ENCODE measurements around the gene CCDC146. TPM values are rescaled to one million over a fixed set of nuclear protein-coding genes. Genes with fewer than 3 reads are reported as not detected.
A peak's percentile ranks its signal among the peaks of the same experiment; 100 is the strongest.

Gene CCDC146
- total RNA-seq, 2 donors from 2014 or later: 8.5 to 14.7 TPM

DNA sequence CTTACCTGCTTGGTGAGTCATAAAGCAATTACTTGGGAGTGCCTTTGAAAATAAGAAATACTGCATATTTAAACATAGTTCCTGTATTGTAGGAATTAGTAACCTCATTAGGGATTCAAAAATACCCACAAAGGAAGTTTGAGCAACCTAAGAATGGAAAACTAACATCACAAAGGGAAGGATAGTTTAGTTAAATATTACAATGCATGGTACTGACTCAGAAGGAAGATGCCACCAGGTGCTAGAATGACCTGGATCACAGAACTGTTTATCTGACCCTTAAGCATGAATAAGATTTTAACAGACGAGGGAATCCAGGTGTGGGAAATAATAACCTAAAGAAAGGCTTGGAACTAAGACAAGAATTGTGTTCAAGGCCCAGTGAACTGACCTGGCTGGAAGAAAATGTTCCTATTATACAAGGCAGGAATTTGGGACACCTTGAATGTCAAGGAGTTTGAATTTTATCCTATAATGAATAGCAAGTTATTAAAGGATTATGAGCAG is 187.4 kb downstream of the CCDC146 start:
- ATAC-seq (no peak), DNase-seq (no peak)
- Mint-ChIP-seq H3K4me1 (peaks cover 4% of the 10 kb centered on the region), H3K36me3 (ENCODE audit: low read depth) (peaks cover 4% of the 10 kb centered on the region), H3K27ac (no peak overlapping the region), H3K27me3 (no peaks in the 10 kb centered on the region), H3K4me3 (no peak overlapping the region)
- no peaks in the 10 kb centered on the region for H3K9me3 ChIP-seq (ENCODE audit: control insufficient read depth, low read length, poor library complexity, severe bottlenecking)

GRCh38 chr7:77310982-77311381 is 188.6 kb downstream of the CCDC146 start:
- peaks cover 4% of the 10 kb centered on the region for H3K4me1 Mint-ChIP-seq
- peaks cover 6% of the 10 kb centered on the region for H3K36me3 Mint-ChIP-seq (ENCODE audit: low read depth)
- H3K27ac Mint-ChIP-seq: no peak overlapping the region
- no peaks in the 10 kb centered on the region for H3K27me3 Mint-ChIP-seq
- no peak for DNase-seq
- H3K9me3 ChIP-seq (ENCODE audit: control insufficient read depth, low read length, poor library complexity, severe bottlenecking): no peaks in the 10 kb centered on the region
- no peak for ATAC-seq
- no peak overlapping the region for H3K4me3 Mint-ChIP-seq

GRCh38 chr7:77313085-77313484 is 190.7 kb downstream of the CCDC146 start:
- ATAC-seq (no peak), DNase-seq (no peak)
- Mint-ChIP-seq H3K36me3 (ENCODE audit: low read depth) (peaks cover 8% of the 10 kb centered on the region), H3K27me3 (no peaks in the 10 kb centered on the region), H3K4me3 (no peak overlapping the region), H3K4me1 (peaks cover 4% of the 10 kb centered on the region), H3K27ac (no peak overlapping the region)
- no peaks in the 10 kb centered on the region for H3K9me3 ChIP-seq (ENCODE audit: control insufficient read depth, low read length, poor library complexity, severe bottlenecking)

DNA sequence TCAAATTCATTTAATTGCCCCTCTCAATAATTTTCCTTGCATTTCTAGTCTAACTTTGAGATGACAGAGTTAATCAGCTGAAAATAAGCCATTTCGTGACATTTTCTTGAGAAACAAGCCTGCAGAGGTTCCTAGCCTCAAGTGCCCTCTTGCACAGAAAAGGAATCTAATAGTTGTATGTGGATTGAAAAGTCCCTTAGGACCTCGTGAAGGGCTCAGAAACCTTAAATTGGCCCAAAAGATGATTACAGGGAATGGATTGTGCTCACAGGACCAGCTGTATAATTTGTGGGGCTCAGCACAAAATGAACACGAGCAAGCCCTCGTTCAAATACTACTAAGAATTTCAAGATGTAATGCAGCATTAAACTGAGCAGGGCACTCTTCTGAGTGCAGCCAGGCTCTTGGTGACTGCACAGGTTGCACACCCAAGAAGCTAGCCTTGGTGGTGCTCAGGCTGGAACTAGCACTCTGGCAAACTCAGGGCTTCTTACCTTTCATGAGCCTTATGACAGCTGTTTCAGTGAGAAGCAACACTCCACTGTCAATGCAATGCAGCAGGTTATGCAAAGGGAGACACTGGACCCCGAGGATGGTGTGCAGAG is 191.6 kb downstream of the CCDC146 start:
- ATAC-seq (no peak), DNase-seq (no peak)
- peaks cover 4% of the 10 kb centered on the region for H3K4me1 Mint-ChIP-seq
- no peak overlapping the region for H3K4me3 Mint-ChIP-seq
- no peak overlapping the region for H3K27ac Mint-ChIP-seq
- H3K9me3 ChIP-seq (ENCODE audit: control insufficient read depth, low read length, poor library complexity, severe bottlenecking): no peaks in the 10 kb centered on the region
- H3K27me3 Mint-ChIP-seq: no peaks in the 10 kb centered on the region
- peaks cover 8% of the 10 kb centered on the region for H3K36me3 Mint-ChIP-seq (ENCODE audit: low read depth)

DNA sequence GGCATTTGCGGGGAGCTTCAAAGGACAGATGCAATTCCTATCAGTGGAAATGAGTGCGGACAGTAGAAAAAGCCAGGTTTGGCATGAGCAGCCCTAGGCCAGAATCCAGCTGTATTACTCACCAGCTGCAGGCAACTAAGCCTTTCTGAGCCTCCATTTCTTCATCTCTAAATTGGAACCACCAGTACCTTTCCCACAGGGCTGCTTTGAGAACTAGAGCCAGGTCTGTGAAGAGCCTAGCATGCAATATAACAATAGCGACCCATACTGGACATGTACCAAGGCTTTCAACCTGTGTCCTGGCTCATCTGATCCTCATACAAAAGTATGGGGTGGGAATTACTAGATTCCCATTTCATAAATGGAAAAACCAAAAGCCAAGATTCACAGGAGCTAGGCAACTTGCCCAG is 192.8 kb downstream of the CCDC146 start:
- peaks cover 8% of the 10 kb centered on the region for H3K36me3 Mint-ChIP-seq (ENCODE audit: low read depth)
- no peak overlapping the region for H3K27ac Mint-ChIP-seq
- ATAC-seq (no peak), DNase-seq (no peak)
- H3K27me3 Mint-ChIP-seq: no peaks in the 10 kb centered on the region
- H3K4me3 Mint-ChIP-seq: no peak overlapping the region
- no peaks in the 10 kb centered on the region for H3K9me3 ChIP-seq (ENCODE audit: control insufficient read depth, low read length, poor library complexity, severe bottlenecking)
- no peaks in the 10 kb centered on the region for H3K4me1 Mint-ChIP-seq

DNA sequence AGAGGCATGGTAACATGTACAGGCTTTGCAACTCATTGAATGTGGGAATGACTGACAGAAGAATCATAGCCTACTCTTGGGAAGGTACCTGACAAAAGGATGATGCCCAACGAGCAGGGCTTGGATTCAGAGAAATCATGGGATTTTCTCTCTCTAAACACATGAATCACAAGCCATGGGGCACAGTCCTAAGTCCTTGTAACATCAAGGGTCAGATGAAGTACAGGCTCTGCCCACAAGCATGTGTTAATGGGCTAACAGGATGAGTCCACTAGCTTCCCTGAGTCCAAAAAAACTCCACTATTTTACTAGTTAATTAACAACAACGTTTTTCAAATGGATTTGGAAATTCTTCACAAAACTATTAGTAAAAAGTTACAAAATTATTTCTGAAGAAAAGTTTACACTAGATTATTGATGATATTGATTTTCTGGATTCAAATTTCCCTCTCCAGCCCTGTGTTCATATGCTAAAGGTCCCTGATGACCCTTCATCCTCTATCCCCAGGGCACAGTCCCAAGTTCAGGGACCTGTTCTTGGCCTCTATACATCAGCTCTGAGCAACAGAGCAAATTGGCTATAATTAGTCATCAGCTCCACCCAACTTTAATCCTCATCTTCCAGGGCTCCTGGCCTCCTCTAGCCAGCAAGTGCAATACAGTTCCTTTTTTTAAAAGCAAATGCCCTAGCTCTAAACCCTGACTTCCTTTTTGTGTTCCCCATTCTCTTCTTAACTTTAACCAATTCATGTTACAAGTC is 194.0 kb downstream of the CCDC146 start:
- no peaks in the 10 kb centered on the region for H3K9me3 ChIP-seq (ENCODE audit: control insufficient read depth, low read length, poor library complexity, severe bottlenecking)
- H3K36me3 Mint-ChIP-seq (ENCODE audit: low read depth): peaks cover 6% of the 10 kb centered on the region
- DNase-seq: no peak
- H3K27ac Mint-ChIP-seq: no peak overlapping the region
- H3K27me3 Mint-ChIP-seq: no peaks in the 10 kb centered on the region
- no peaks in the 10 kb centered on the region for H3K4me1 Mint-ChIP-seq
- no peak overlapping the region for H3K4me3 Mint-ChIP-seq
- ATAC-seq: no peak

GRCh38 chr7:77318019-77318418 is 195.6 kb downstream of the CCDC146 start:
- Mint-ChIP-seq H3K4me3 (no peak overlapping the region), H3K4me1 (no peaks in the 10 kb centered on the region), H3K27me3 (no peaks in the 10 kb centered on the region), H3K27ac (no peak overlapping the region), H3K36me3 (ENCODE audit: low read depth) (peaks cover 8% of the 10 kb centered on the region)
- no peak for ATAC-seq
- DNase-seq: no peak
- H3K9me3 ChIP-seq (ENCODE audit: control insufficient read depth, low read length, poor library complexity, severe bottlenecking): no peaks in the 10 kb centered on the region

GRCh38 chr7:77320137-77320536 is 197.7 kb downstream of the CCDC146 start:
- peaks cover 7% of the 10 kb centered on the region for H3K36me3 Mint-ChIP-seq (ENCODE audit: low read depth)
- H3K4me1 Mint-ChIP-seq: peaks cover 3% of the 10 kb centered on the region

GRCh38 chr7:77320714-77321113 is 198.3 kb downstream of the CCDC146 start:
- H3K27ac Mint-ChIP-seq: no peak overlapping the region

More at GRCh38 chr7:77320137-77320536, 197.7 kb downstream of the CCDC146 start:
- ATAC-seq (no peak), DNase-seq (no peak)
- Mint-ChIP-seq H3K4me3 (no peak overlapping the region), H3K27ac (no peak overlapping the region), H3K27me3 (no peaks in the 10 kb centered on the region)
- no peaks in the 10 kb centered on the region for H3K9me3 ChIP-seq (ENCODE audit: control insufficient read depth, low read length, poor library complexity, severe bottlenecking)

GRCh38 chr7:77321300-77321699 is 198.9 kb downstream of the CCDC146 start:
- H3K9me3 ChIP-seq (ENCODE audit: control insufficient read depth, low read length, poor library complexity, severe bottlenecking): no peaks in the 10 kb centered on the region
- H3K4me3 Mint-ChIP-seq: no peak overlapping the region
- ATAC-seq (no peak), DNase-seq (no peak)
- no peak overlapping the region for H3K27ac Mint-ChIP-seq
- no peaks in the 10 kb centered on the region for H3K27me3 Mint-ChIP-seq
- peaks cover 8% of the 10 kb centered on the region for H3K36me3 Mint-ChIP-seq (ENCODE audit: low read depth)
- peaks cover 3% of the 10 kb centered on the region for H3K4me1 Mint-ChIP-seq

More at GRCh38 chr7:77320714-77321113, 198.3 kb downstream of the CCDC146 start:
- no peak for ATAC-seq
- Mint-ChIP-seq H3K4me1 (peaks cover 3% of the 10 kb centered on the region), H3K4me3 (no peak overlapping the region), H3K27me3 (no peaks in the 10 kb centered on the region), H3K36me3 (ENCODE audit: low read depth) (peaks cover 7% of the 10 kb centered on the region)
- DNase-seq: no peak
- no peaks in the 10 kb centered on the region for H3K9me3 ChIP-seq (ENCODE audit: control insufficient read depth, low read length, poor library complexity, severe bottlenecking)

GRCh38 chr7:77326131-77326530 is 203.7 kb downstream of the CCDC146 start:
- Mint-ChIP-seq H3K4me1 (peaks cover 31% of the 10 kb centered on the region), H3K27me3 (no peaks in the 10 kb centered on the region), H3K4me3 (no peak overlapping the region), H3K27ac (no peak overlapping the region), H3K36me3 (ENCODE audit: low read depth) (peaks cover 6% of the 10 kb centered on the region)
- ATAC-seq (no peak), DNase-seq (no peak)
- no peaks in the 10 kb centered on the region for H3K9me3 ChIP-seq (ENCODE audit: control insufficient read depth, low read length, poor library complexity, severe bottlenecking)

DNA sequence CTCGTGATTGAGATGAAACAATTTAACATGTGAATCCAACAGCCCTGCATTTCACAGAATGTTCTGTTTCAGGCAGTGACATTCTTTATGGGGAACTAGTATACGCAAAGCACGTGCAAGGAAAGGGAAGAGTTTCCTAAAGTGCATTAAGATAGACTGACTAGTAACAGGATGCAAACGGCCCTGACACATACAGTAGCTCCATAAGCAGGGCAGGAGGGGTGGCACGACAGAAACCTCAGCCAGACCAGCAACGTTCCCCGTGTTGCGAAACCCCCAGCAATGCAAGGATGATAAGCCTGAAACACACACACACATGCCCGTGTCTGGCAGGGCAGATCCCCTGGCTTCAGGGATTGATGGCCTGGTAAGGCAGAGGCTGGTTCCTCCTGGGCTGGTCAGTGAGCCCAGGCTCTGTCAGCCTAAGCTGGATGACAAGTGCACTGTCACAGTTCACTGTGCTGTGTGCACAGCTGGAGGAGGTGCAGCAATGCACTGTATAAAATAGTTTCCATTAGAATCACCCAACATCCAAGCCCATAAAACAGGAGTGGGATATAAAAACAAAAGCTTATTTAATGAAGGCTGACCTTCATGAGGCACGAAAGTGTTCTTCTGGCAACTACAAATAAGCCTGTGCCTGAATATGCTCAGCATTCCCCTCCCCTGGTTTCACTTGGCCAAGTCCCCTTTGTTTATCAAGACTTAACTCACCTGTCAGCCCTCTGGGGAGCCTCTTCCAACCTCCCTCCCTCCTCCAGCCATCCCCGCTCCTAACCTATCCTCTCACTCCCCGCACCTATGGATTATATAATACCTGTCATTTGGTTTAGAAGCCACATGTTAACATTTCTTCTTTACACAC is 204.9 kb downstream of the CCDC146 start:
- DNase-seq (no peak), ATAC-seq (no peak)
- Mint-ChIP-seq H3K36me3 (ENCODE audit: low read depth) (peaks cover 5% of the 10 kb centered on the region), H3K27me3 (no peaks in the 10 kb centered on the region), H3K4me1 (peaks cover 35% of the 10 kb centered on the region), H3K27ac (peak overlapping the region; percentile 80), H3K4me3 (peak overlapping the region; percentile 71)
- no peaks in the 10 kb centered on the region for H3K9me3 ChIP-seq (ENCODE audit: control insufficient read depth, low read length, poor library complexity, severe bottlenecking)
